GM18520 (cell line): Measurements from ENCODE around the gene TASP1.
"Not testable (repeated sequence)": the region's sequence is repeated elsewhere in the genome, so short reads cannot be mapped to it uniquely, and the experiment has no call there.

ENCODE experiments used
- ATAC-seq: cut with Tn5 transposase; IDR thresholded peaks from one replicate; pipeline ENCODE4 v1.9.1; 2021; ENCODE audit not compliant: unreplicated experiment

TASP1 gene

GRCh38 chr20:13403453-13403852, 235.3 kb downstream of the TASP1 start:
- ATAC-seq, result no peak

DNA sequence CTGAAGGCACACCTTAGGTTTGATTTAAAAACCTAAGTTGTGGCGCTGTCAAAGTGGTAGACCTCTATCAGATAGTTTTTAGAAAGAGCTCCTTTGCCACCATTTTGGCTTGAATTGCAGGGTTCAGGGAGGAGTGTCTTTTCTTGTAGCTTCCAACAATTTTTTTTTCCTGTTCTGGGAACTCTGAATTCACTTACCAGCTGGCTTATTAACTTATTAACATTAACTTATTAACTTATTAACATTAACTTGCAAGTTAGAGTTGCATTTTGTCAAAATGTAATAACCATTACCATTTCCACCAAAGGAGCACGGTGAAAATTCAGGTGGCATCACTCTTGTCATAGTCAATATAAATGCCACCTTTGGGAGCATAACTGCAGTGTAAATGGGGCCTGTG, 235.7 kb downstream of the TASP1 start:
- ATAC-seq, result no peak

GRCh38 chr20:13402171-13402760, 236.5 kb downstream of the TASP1 start:
- ATAC-seq, result no peak

GRCh38 chr20:13401596-13401995, 237.1 kb downstream of the TASP1 start:
- no peak for ATAC-seq

DNA sequence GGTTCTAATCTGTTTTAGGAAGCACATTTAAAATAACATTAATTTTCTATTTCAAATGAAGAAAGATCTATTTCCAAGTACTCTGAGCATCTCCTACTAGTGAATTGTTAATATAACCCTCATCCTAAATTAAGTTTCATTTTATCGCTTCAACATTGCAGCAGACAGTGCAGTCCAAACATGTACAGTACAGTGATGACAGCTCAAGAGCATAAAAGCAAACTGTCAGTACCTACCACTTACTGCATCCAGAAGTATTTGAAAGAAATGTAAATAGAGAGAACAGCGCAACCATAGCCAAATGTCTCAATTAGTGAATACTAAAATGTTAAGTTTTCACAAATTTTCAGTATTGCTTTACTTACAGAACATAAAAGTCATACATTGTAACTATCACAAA, 238.3 kb downstream of the TASP1 start:
- no peak for ATAC-seq

- ATAC-seq, result peak; percentile 26
Observed at GRCh38 chr20:13397300-13397724, 241.4 kb downstream of the TASP1 start.

GRCh38 chr20:13396826-13397225, 241.9 kb downstream of the TASP1 start:
- no peak for ATAC-seq

DNA sequence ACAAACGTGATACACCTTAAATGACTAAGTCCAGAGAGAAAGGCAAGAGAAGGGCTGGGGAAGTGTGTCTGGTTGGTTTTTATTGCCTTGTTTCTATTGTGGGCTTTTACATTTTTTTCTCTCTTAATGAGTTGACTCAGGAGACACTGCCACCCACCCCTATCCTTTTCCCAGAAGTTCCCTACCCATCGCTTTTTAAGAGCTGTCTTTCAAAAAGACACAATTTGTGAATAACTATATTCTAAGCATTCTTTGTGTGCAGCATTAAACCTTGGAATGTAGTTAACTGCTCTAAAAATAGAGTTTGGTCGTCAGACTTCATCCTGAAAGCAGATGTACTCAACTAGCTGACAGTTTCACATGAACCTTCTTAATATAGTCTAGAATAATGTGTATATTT, 242.7 kb downstream of the TASP1 start:
- ATAC-seq, result no peak

DNA sequence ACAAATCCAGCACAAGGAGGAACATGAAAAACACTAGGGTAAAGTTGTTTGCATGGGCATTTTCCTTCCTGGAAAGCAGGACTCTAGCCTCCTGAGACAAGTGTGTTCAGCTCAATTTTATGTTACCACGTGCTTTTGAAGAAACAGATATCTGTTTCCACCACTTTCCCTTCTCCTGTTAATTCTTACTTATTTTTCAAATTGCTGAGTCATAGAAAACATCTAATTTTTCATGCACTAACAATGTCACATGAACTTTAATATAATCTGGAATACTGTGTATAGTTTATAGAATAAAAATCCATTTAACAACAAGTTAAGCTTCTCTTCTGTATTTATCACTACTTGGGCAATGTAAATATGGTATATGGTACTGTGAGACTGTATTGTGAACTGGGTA, 243.5 kb downstream of the TASP1 start:
- no peak for ATAC-seq

GRCh38 chr20:13392391-13392790, 246.3 kb downstream of the TASP1 start:
- no peak for ATAC-seq

- no peak for ATAC-seq
Observed at GRCh38 chr20:13389115-13389514, 249.6 kb downstream of the TASP1 start.

GRCh38 chr20:13384132-13384531, 254.6 kb downstream of the TASP1 start:
- ATAC-seq, result no peak

DNA sequence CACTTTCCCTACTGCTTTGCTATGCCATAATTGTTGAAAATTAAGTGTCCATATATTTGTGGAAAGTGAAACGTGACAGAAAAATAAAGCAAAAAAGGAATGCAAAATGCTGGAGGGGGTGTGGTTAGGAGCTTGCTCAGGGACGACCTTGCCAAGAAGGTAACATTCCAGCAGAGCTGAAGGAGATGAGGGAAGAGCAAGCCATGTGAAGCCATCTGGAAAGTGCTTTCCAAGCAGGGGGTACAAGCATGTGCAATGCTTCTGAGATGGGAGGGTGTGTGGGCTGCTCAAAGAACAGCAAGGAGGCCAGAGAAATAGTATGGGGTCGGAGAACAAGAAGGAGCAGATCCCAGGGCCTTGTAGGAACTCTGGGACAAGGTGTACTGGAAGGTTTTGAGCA, 255.9 kb downstream of the TASP1 start:
- no peak for ATAC-seq

GRCh38 chr20:13380497-13381229, 258.1 kb downstream of the TASP1 start:
- not testable (repeated sequence) for ATAC-seq

GRCh38 chr20:13373400-13373799, 265.3 kb downstream of the TASP1 start:
- ATAC-seq, result no peak

DNA sequence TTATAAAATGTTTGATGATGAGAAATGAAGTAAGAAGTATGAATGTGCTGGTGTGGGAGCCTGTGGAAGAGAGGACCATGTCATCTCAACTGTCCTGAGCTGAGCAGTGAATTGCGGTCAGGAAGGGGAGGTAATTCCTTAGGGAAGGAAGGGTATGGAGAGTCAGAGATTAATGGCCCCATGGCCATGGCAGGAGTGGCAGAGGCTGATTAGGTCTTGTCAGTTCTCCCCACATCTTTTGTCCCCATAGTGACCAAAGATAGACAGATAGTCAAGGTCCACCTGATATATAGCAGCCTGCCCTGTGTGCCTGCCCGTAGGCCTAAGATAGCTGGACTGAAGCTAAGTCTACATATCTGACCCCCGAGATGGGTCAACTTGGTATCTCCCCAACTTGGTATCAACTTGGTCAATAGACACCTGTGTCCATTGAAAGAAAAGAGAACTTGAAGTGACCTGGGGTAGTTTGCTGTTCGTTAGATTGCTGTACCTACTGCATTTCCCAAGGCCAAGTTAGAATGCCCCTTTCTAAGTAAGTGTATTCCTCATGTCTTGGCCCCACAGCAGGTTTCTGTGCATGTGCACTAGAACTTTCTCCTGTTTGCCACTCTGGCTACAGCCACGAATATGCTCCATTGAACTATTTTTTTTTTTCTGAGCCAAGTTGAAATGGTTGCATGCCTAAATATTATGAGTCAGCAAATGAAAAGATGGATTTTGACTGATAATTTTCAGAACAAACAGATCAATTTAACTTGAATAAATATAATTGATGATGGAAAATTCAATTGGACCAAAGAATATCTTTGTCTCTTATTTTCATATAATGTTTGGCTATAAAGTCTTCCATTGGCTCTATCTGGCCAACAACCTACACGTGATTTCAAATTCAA, 274.2 kb downstream of the TASP1 start:
- ATAC-seq, result no peak

- no peak for ATAC-seq
Observed at GRCh38 chr20:13363473-13363872, 275.3 kb downstream of the TASP1 start.

DNA sequence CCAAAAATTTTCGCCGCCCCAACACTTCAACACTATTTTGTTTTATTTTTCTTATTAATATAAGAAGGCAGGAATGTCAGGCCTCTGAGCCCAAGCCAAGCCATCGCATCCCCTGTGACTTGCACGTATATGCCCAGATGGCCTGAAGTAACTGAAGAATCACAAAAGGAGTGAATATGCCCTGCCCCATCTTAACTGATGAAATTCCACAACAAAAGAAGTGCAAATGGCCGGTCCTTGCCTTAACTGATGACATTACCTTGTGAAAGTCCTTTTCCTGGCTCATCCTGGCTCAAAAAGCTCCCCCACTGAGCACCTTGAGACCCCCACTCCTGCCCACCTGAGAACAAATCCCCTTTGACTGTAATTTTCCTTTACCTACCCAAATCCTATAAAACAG, 276.6 kb downstream of the TASP1 start:
- ATAC-seq, result not testable (repeated sequence)

GRCh38 chr20:13358936-13359335, 279.8 kb downstream of the TASP1 start:
- not testable (repeated sequence) for ATAC-seq

- not testable (repeated sequence) for ATAC-seq
Observed at GRCh38 chr20:13357782-13358181, 280.9 kb downstream of the TASP1 start.

GRCh38 chr20:13356591-13356990, 282.1 kb downstream of the TASP1 start:
- ATAC-seq, result no peak
